Measurements from ENCODE around the gene GPC6. TPM values are rescaled to one million over a fixed set of nuclear protein-coding genes. Genes with fewer than 3 reads are reported as not detected.

Gene GPC6
- total and polyA plus RNA-seq, 2 donors (not counting 3 experiments of a cell fraction or from before 2014, with no cell fraction given), result 0.01 TPM; not detected in 1

DNA sequence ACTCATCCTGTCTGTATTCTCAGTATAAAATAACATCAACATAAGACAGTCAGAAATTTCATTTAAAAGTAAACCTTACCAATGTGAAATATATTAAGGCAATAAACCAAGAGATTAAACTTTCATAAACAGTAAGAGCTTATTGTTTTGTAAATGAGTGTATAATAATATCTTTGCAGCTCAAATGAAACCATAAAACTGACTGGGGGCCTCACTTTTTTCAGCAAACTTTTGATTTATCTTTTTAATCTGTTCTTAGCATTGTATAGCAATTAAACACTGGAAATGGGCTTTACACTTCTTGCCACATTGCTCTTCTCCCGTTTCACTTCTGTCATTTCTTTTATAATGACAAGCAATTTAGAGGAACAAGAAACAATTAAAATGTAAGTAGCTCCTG is 580.3 kb downstream of the GPC6 start:
- no peaks in the 10 kb centered on the region for H3K27me3 ChIP-seq (ENCODE audit: control insufficient read depth in 2 of 2, insufficient read depth in 2 of 2, low read length in 2 of 2)
- no peaks in the 10 kb centered on the region for H3K36me3 ChIP-seq (ENCODE audit: control insufficient read depth in 2 of 2, extremely low read depth in 1 of 2, insufficient read depth in 2 of 2, low read length in 2 of 2)
- H3K79me2 ChIP-seq (ENCODE audit: control insufficient read depth, insufficient read depth, low read length), result no peaks in the 10 kb centered on the region
- H3K9ac ChIP-seq (replicated peaks; ENCODE audit: extremely low read depth, insufficient read depth, low read length), result no peak overlapping the region
- FAIRE-seq, result no peak
- ChIA-PET CTCF (no interaction called here), POLR2A (no interaction called here)
- H3K4me2 ChIP-seq (ENCODE audit: insufficient read depth, low read length), result no peak overlapping the region
- no peaks in the 10 kb centered on the region for H3K9me3 ChIP-seq (replicated peaks; ENCODE audit: control insufficient read depth, insufficient read depth, low read length)
- H3K27ac ChIP-seq (ENCODE audit: insufficient read depth, low read depth, low read length), result no peak overlapping the region
- H3K4me3 ChIP-seq (replicated peaks in 1 of 3; ENCODE audit: insufficient read depth in 1 of 3, low read depth in 1 of 3, low read length in 3 of 3), result no peak overlapping the region
- BruUV-seq (replicated peaks), result no TSS peak
- no peak for TF ChIP-seq CTCF (IDR thresholded peaks at IDR 0.05; ENCODE audit: extremely low read depth in 1 of 2, insufficient read depth in 1 of 2, low read depth in 1 of 2, low read length in 2 of 2)
- TF ChIP-seq, protein P1, sequence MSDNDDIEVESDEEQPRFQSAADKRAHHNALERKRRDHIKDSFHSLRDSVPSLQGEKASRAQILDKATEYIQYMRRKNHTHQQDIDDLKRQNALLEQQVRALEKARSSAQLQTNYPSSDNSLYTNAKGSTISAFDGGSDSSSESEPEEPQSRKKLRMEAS (IDR thresholded peaks at IDR 0.05; ENCODE audit: insufficient read depth, insufficient read length), result no peak
- TF ChIP-seq FOS (IDR thresholded peaks at IDR 0.05; ENCODE audit: borderline replicate concordance, insufficient read depth, low read length), result no peak
- no peak for TF ChIP-seq JUN (IDR thresholded peaks at IDR 0.05; ENCODE audit: borderline replicate concordance, insufficient read depth, insufficient read length, low read depth)
- TF ChIP-seq GATA2 (IDR thresholded peaks at IDR 0.05; ENCODE audit: insufficient read depth, insufficient read length, low read depth, low read length), result no peak
- no peak for TF ChIP-seq POLR2AphosphoS5 (IDR thresholded peaks at IDR 0.05; ENCODE audit: insufficient read depth, low read depth, low read length)
- no peak for TF ChIP-seq POLR2A (IDR thresholded peaks at IDR 0.05; ENCODE audit: low read depth, low read length)
- no peak for TF ChIP-seq MYC (IDR thresholded peaks at IDR 0.05; ENCODE audit: low read depth, low read length)
- no peak for TF ChIP-seq EZH2 (IDR thresholded peaks at IDR 0.05; ENCODE audit: borderline replicate concordance, low read depth, low read length, severe bottlenecking)
- no peaks in the 10 kb centered on the region for H3K9me1 ChIP-seq (replicated peaks; ENCODE audit: control insufficient read depth, extremely low read depth, insufficient read depth, low read length)
- no peaks in the 10 kb centered on the region for H4K20me1 ChIP-seq (replicated peaks; ENCODE audit: control insufficient read depth, extremely low read depth, insufficient read depth, low read length)
- intact Hi-C loops (cut with micrococcal nuclease) (no loop called here), dilution Hi-C loops (cut with MboI; ENCODE audit: extremely low pct_ligation_motif_present, low sequenced_read_pairs) (no loop called here)
- DNase-seq (ENCODE audit: low read depth, low spot score), result no peak
- H3K4me1 ChIP-seq (ENCODE audit: control insufficient read depth, extremely low read depth, insufficient read depth, low read length), result no peaks in the 10 kb centered on the region
- H2AFZ ChIP-seq (ENCODE audit: low read depth, low read length), result no peak overlapping the region

Measured in endothelial cell of umbilical vein (primary cell).